Left ventricle myocardium inferior (tissue), 1 donor: ENCODE results near the gene KRTAP3-1. TPM values are rescaled to one million over a fixed set of nuclear protein-coding genes. Genes with fewer than 3 reads are reported as not detected.

Experiments used
- DNase-seq: peaks from one replicate; pipeline ENCODE4 v3.0.0-alpha.2; 2020
- H3K27ac ChIP-seq: fragments of 200-600 bp; replicated peaks from 2 replicates; pipeline ENCODE4 v1.8.0; 2021
- H3K27me3 ChIP-seq: fragments of 200-600 bp; 2 replicates; pipeline ENCODE4 v1.8.0; 2021; ENCODE audit warnings: low read depth
- H3K36me3 ChIP-seq: fragments of 200-600 bp; 2 replicates; pipeline ENCODE4 v1.8.0; 2021
- H3K4me1 ChIP-seq: fragments of 200-600 bp; 2 replicates; pipeline ENCODE4 v1.8.0; 2021
- H3K4me3 ChIP-seq: fragments of 200-600 bp; 2 replicates; pipeline ENCODE4 v1.8.0; 2021; ENCODE audit warnings: mild to moderate bottlenecking, moderate library complexity
- H3K9me3 ChIP-seq: fragments of 200-600 bp; replicated peaks from 2 replicates; pipeline ENCODE4 v1.8.0; 2021
- intact Hi-C: fragments of 100-400 bp; cut with micrococcal nuclease; formaldehyde crosslinking; loops from one replicate; pipeline ENCODE4 v1.11.0; 2022
- total RNA-seq: library from RNA; stranded (reverse); fragmentation: NEBNext Ultra II Directional; extraction: Animal tissue kit (Norgen Biotek cat#: 25700); gene quantifications from one replicate; pipeline ENCODE4 v1.2.1, GENCODE V29; 2021
- TF ChIP-seq, protein P1 (sequence below): fragments of 200-600 bp; IDR thresholded peaks from 2 replicates; pipeline ENCODE4 v1.8.0; 2021; ENCODE audit warnings: antibody characterized with exemption, mild to moderate bottlenecking, borderline replicate concordance
- donor health status: DM: no; HTN: yes; CAD: no; lungs with severe emphysema.

Gene KRTAP3-1
- total RNA-seq, 1 donor from 2014 or later, result not detected

DNA sequence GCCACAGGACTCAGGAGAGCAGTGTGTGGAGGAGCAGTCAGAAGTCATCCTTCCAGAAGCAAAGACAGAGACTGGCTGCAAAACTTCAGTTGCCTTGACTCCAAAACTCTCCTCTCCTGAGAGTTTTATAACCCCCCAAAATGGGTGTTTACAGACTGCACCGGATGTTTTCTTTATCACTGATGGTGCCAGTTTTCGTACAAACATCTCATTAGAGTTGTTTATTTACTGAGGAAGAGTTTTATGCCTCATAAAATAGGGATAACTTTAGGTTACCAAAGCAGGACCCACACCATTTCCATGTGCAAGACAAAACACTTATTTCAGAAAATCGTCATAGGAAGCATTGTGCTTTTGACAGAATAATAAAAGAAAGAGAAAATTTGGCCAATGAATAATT lies 24.7 kb downstream of the KRTAP3-1 start, which contains the start of gene KRT40:
TSS of gene KRT40 (minus strand) at position 101 of the 400 bp plus-strand sequence. CDS start at position 48, 53 bp downstream.
- Histone ChIP-seq H3K4me1 (peaks cover 6% of the 10 kb centered on the region), H3K27me3 (peaks cover 89% of the 10 kb centered on the region), H3K4me3 (no peak within 1 kb of the TSS), H3K27ac (no peak within 1 kb of the TSS), H3K36me3 (no peaks in the 10 kb centered on the region), H3K9me3 (no peaks in the 10 kb centered on the region)
- TF ChIP-seq, protein P1, sequence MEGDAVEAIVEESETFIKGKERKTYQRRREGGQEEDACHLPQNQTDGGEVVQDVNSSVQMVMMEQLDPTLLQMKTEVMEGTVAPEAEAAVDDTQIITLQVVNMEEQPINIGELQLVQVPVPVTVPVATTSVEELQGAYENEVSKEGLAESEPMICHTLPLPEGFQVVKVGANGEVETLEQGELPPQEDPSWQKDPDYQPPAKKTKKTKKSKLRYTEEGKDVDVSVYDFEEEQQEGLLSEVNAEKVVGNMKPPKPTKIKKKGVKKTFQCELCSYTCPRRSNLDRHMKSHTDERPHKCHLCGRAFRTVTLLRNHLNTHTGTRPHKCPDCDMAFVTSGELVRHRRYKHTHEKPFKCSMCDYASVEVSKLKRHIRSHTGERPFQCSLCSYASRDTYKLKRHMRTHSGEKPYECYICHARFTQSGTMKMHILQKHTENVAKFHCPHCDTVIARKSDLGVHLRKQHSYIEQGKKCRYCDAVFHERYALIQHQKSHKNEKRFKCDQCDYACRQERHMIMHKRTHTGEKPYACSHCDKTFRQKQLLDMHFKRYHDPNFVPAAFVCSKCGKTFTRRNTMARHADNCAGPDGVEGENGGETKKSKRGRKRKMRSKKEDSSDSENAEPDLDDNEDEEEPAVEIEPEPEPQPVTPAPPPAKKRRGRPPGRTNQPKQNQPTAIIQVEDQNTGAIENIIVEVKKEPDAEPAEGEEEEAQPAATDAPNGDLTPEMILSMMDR, result no peak
- DNase-seq, result no peak
- intact Hi-C loops, result no loop called here

DNA sequence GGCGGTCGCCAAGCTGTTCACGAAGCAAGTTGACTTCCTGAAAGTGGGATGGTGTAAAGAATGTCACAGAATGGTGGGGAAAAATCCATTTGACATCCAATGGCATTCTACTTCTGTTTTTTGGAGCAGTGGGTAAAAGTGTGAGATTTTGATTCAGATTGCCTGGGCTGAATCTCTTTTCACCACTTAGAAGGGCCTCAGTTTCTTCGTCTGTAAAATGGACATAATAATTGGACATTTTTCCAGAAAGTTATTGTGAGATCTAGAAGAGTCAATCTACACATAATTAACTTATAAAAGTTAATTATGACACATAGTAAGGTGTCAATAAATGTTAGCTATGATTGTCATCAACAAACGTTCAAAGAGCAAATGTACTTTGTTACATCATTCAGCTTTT lies 27.8 kb downstream of the KRTAP3-1 start:
- H3K36me3 ChIP-seq, result no peaks in the 10 kb centered on the region
- H3K9me3 ChIP-seq, result no peaks in the 10 kb centered on the region
- H3K27ac ChIP-seq, result no peak overlapping the region
- intact Hi-C loops, result no loop called here
- TF ChIP-seq, protein P1, result no peak
- H3K27me3 ChIP-seq, result peaks cover 82% of the 10 kb centered on the region
- DNase-seq, result no peak
- H3K4me3 ChIP-seq, result no peak overlapping the region
- peaks cover 6% of the 10 kb centered on the region for H3K4me1 ChIP-seq

DNA sequence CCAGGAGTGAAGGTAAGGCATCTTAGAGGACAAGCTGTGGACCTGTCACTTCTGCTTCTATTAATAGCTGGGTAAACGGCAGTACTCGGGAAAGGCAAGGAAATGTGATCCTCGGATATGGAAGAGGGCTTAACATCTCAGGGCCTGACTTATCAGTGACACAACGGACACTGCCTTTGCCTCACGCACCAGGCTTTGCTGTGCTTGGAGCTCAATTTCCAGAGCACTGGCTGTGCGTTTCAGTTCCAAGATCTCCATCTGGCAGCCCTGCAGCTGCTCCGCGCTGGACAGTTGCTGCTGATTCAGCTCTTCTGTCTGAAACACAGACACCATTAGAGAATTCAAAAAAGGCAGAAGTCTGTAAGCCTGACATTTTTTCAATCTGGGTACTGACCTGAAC lies 28.3 kb downstream of the KRTAP3-1 start:
- intact Hi-C loops, result no loop called here
- no peaks in the 10 kb centered on the region for H3K9me3 ChIP-seq
- no peaks in the 10 kb centered on the region for H3K36me3 ChIP-seq
- peaks cover 82% of the 10 kb centered on the region for H3K27me3 ChIP-seq
- peaks cover 6% of the 10 kb centered on the region for H3K4me1 ChIP-seq
- H3K4me3 ChIP-seq, result no peak overlapping the region
- DNase-seq, result no peak
- TF ChIP-seq, protein P1, result no peak
- no peak overlapping the region for H3K27ac ChIP-seq

DNA sequence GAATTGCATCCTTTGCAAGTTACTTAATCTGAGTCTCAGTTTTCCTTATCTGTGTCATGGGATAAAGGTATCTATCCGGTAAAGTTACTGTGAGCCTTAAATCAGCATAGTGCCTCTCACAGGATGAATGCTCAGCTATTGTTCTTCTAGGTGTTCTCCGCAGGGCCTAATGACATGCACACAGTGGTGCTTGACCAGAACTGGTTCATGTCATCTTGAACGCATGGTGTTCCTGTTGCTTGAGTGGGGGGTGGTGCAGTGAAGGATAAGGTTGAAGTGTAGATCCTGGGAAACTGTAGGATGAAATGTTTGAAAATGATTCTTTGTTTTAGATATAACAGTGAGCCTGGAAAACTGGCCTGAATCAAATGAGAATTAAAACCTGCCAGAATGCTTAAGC lies 28.8 kb downstream of the KRTAP3-1 start:
- H3K9me3 ChIP-seq, result no peaks in the 10 kb centered on the region
- intact Hi-C loops, result no loop called here
- H3K27ac ChIP-seq, result no peak overlapping the region
- H3K27me3 ChIP-seq, result peaks cover 83% of the 10 kb centered on the region
- TF ChIP-seq, protein P1, result no peak
- no peak overlapping the region for H3K4me3 ChIP-seq
- no peaks in the 10 kb centered on the region for H3K36me3 ChIP-seq
- no peak for DNase-seq
- H3K4me1 ChIP-seq, result peaks cover 6% of the 10 kb centered on the region

DNA sequence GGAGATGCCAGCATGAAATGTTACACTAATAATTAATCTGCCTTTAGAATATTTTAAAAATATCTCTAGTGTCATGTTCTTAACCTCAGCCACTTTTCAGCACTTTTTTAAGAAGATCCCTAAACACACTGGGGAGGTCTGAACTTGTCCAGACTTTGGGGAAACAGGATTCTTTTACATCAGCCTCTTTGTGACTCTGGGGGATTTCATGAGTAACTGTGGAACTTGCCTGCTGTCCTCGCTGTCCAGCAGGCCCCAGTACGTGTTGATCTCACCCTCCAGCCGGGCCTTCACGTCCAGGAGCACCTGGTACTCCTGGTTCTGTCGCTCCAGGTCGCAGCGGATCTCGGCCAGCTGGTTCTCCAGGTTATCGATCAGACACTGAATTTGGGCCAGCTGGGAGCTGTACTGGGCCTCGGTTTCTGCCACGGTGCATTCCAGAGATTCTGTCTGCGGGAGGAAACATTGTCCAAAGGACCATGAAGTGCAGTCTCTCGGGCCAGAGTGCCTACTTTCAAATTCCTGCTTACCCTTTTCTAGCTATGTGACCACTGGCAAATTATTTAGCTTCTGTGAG lies 30.3 kb downstream of the KRTAP3-1 start:
- no peaks in the 10 kb centered on the region for H3K36me3 ChIP-seq
- no peak overlapping the region for H3K4me3 ChIP-seq
- intact Hi-C loops, result no loop called here
- no peaks in the 10 kb centered on the region for H3K9me3 ChIP-seq
- no peak overlapping the region for H3K27ac ChIP-seq
- TF ChIP-seq, protein P1, result no peak
- H3K4me1 ChIP-seq, result peaks cover 6% of the 10 kb centered on the region
- H3K27me3 ChIP-seq, result peaks cover 69% of the 10 kb centered on the region
- DNase-seq, result no peak
